NCI-H1694 (cell line): ENCODE measurements around the gene REXO2.

Experiments
- DNase-seq: peaks from one replicate; lab custom pipeline; 2025; lab: John Stamatoyannopoulos, UW

REXO2 gene

GRCh38 chr11:114440971-114441763 lies 1.9 kb downstream of the REXO2 start:
- no peak for DNase-seq

GRCh38 chr11:114441921-114442320 lies 2.7 kb downstream of the REXO2 start:
- DNase-seq, result no peak

GRCh38 chr11:114442536-114442935 lies 3.3 kb downstream of the REXO2 start:
- DNase-seq, result no peak

GRCh38 chr11:114447444-114447843 lies 8.2 kb downstream of the REXO2 start:
- no peak for DNase-seq

- no peak for DNase-seq
Measured at GRCh38 chr11:114447892-114448291, 8.6 kb downstream of the REXO2 start.

- DNase-seq, result no peak
Measured at GRCh38 chr11:114448749-114449482, 9.6 kb downstream of the REXO2 start.

- no peak for DNase-seq
Measured at GRCh38 chr11:114449845-114450244, 10.6 kb downstream of the REXO2 start.

GRCh38 chr11:114452399-114452798 lies 13.1 kb downstream of the REXO2 start:
- no peak for DNase-seq

GRCh38 chr11:114463999-114464398 lies 24.7 kb downstream of the REXO2 start:
- DNase-seq, result no peak

- DNase-seq, result no peak
Measured at GRCh38 chr11:114466742-114467141, 27.5 kb downstream of the REXO2 start.

GRCh38 chr11:114472661-114473060 lies 33.4 kb downstream of the REXO2 start:
- no peak for DNase-seq

GRCh38 chr11:114478001-114478410 lies 38.7 kb downstream of the REXO2 start:
- DNase-seq, result no peak

- no peak for DNase-seq
Measured at GRCh38 chr11:114478768-114479167, 39.5 kb downstream of the REXO2 start.

- no peak for DNase-seq
Measured at GRCh38 chr11:114479331-114479730, 40.1 kb downstream of the REXO2 start.

- no peak for DNase-seq
Measured at GRCh38 chr11:114482114-114482513, 42.8 kb downstream of the REXO2 start.

- DNase-seq, result no peak
Measured at GRCh38 chr11:114483929-114484328, 44.7 kb downstream of the REXO2 start.

- no peak for DNase-seq
Measured at GRCh38 chr11:114496915-114497314, 57.6 kb downstream of the REXO2 start.

GRCh38 chr11:114499756-114500155 lies 60.5 kb downstream of the REXO2 start:
- no peak for DNase-seq
